ENCODE results near the gene ASIC3.
A peak's percentile ranks its signal among the peaks of the same experiment; 100 is the strongest.

Gene ASIC3

DNA sequence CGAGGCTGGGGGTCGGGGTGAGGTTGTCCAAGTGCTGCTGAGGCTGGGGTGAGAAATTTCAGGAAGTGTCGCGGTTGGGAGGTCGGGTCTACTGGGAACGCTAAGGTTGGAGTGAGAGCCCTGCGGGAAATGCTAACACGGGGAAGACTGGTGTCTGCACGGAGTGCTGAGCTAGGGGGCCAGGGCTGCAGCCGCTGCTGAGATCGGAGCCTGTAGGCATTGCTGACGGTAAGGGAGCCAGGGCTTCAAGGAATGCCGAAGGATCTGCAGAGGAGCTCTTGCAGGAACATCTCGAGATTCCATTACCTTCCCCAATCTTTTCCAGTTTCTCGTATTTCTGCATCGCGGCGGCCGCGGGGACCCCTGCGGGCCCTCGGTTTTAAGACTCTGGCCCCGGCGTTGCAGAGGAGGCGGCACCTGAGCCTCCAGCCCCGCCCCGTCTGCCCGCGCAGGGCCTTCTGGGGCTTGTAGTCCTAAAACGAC lies 9.2 kb downstream of the ASIC3 start, which contains the start of gene CDK5:
CDK5 (minus strand) TSS at position 392 of the 483 bp plus-strand sequence; CDS start at position 343, 49 bp downstream.
- H3K36me3 ChIP-seq (ENCODE audit: control insufficient read depth, insufficient read depth, low read length), result no peaks in the 10 kb centered on the region
- H3K4me1 ChIP-seq (ENCODE audit: control insufficient read depth, insufficient read depth, low read length), result peaks cover 32% of the 10 kb centered on the region
- peaks cover 40% of the 10 kb centered on the region for H3K27me3 ChIP-seq (ENCODE audit: control insufficient read depth, insufficient read depth, low read length, poor library complexity, severe bottlenecking)
- 1% methylated on average over 30 of the region's 30 CpGs for whole genome bisulfite sequencing, 2 experiments
- peak within 1 kb of the TSS; percentile 6 for H3K27ac ChIP-seq (ENCODE audit: insufficient read depth, low read depth, low read length, poor library complexity, severe bottlenecking)
- peak within 1 kb of the TSS; percentile 80 for H3K4me3 ChIP-seq (ENCODE audit: insufficient read depth, low read depth, low read length)
- H3K9me3 ChIP-seq (ENCODE audit: control insufficient read depth, low read length), result no peaks in the 10 kb centered on the region

DNA sequence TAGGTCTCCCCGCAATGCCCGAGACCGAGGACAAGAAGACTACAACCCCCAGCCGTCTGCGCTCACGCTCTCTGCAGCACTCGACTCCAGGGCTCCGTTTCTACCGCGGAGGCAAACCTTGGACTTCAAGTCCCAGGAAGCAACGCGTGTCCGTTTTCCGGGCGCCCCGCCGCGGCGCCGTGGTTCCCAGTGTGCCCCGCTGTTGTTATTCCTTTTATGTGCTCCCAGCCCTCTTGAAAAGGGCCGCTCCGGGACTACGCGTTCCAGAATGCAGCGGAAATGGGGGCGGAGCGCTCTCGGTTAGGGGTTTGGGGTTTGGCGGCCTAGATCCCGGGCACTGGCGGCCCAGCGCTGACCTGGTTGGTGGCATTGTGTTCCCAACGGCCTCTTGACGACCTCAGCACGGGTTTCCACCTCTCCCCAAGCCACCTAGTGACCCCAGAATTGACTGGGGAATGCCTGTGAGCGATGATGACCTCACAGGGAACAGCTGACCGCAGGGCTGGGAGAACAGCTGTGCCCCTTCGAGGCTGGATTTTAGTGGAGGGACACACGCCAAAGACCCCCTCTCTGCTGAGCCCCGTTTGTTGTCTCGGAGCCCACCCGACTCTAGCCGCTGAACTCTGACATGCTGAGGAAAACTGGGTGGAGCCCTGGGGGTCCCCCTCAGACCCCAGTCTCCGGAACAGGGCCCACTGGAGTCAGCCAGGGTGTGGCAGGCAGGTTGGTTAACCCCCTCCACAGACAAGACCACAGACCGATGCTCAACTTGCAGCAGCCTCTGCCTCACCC lies 9.9 kb downstream of the ASIC3 start:
- Histone ChIP-seq H3K9me3 (ENCODE audit: control insufficient read depth, low read length) (no peaks in the 10 kb centered on the region), H3K4me1 (ENCODE audit: control insufficient read depth, insufficient read depth, low read length) (peaks cover 36% of the 10 kb centered on the region), H3K4me3 (ENCODE audit: insufficient read depth, low read depth, low read length) (peak overlapping the region; percentile 80), H3K27ac (ENCODE audit: insufficient read depth, low read depth, low read length, poor library complexity, severe bottlenecking) (peak overlapping the region; percentile 6), H3K27me3 (ENCODE audit: control insufficient read depth, insufficient read depth, low read length, poor library complexity, severe bottlenecking) (peaks cover 39% of the 10 kb centered on the region), H3K36me3 (ENCODE audit: control insufficient read depth, insufficient read depth, low read length) (no peaks in the 10 kb centered on the region)
- 6 to 8% methylated on average over 46 of the region's 46 CpGs for WGBS, 2 experiments

DNA sequence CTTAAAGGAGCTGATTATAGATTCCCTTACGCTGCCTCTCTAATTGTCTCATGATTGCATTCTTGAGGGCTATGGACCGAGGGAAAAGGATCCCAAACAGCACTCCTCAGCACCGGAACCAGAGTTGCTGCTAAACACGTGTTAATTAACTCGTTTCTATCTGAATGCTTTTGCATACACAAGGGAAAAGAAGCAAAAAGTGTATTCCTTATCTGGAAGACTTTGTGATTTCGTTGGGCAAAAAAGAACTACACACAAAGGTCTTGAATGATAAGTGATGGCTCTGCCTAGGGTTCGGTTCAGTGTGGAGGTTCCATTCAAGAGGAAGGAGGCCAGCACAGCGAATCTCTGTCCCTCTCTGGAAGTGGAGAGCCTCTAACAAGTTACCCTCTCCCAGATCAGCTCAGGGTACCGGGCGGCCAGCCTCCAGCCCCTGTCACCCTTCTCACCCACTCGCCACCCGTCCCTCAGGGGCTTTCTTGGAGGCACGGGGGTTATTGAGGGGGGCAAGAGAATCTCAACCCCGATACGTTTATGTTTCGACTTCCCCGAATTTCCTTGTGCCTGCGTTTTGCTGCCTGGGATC lies 10.5 kb downstream of the ASIC3 start:
- peaks cover 36% of the 10 kb centered on the region for H3K4me1 ChIP-seq (ENCODE audit: control insufficient read depth, insufficient read depth, low read length)
- peaks cover 39% of the 10 kb centered on the region for H3K27me3 ChIP-seq (ENCODE audit: control insufficient read depth, insufficient read depth, low read length, poor library complexity, severe bottlenecking)
- peak overlapping the region; percentile 80 for H3K4me3 ChIP-seq (ENCODE audit: insufficient read depth, low read depth, low read length)
- H3K27ac ChIP-seq (ENCODE audit: insufficient read depth, low read depth, low read length, poor library complexity, severe bottlenecking), result peak overlapping the region; percentile 52
- H3K36me3 ChIP-seq (ENCODE audit: control insufficient read depth, insufficient read depth, low read length), result no peaks in the 10 kb centered on the region
- no peaks in the 10 kb centered on the region for H3K9me3 ChIP-seq (ENCODE audit: control insufficient read depth, low read length)
- 19 to 20% methylated on average over 18 of the region's 18 CpGs for WGBS, 2 experiments

DNA sequence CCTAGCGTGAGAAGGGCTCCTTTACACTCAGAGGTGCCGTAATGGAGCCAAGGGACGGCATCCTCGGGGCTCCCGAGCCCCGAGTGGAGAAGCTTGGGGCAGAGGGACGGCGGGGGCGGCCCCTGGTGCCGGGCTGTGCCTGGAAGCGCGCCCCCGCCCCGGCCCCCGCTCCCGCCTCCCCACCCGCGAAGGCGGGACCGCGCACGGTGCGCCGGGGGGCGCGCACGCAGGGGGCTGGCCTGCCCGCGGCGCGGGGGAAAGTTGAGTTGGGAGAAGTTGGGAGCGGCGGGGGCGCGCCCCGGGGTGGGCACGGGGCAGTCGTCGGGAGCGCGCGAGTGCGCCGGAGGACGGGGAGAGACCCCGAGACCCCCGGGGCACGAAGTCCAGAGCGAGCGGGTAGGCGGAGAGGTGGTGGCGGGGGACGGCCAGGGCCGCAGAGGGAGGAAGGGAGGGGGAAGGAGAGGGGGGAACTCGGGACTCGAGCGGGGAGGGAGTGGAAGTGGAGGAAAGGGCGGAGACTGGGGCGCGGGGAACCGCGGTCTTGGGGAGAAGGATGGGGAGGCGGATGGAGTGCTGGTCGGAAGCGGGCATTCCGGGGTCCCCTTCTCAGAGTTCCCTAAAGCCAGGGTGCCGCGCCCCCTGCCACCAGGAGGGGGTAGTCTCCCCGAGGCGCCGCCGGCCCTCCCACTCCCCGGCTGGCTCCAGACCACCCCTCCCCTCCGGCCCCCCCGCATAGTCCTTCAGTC lies 11.2 kb downstream of the ASIC3 start, which contains the start of gene SLC4A2:
SLC4A2 (plus strand) TSS at position 223 of the 746 bp plus-strand sequence. CDS start 2,399 bp downstream, outside the sequence.
- WGBS, 2 experiments, result 1% methylated on average over 65 to 75 of the region's 75 CpGs
- Histone ChIP-seq H3K9me3 (ENCODE audit: control insufficient read depth, low read length) (no peaks in the 10 kb centered on the region), H3K4me3 (ENCODE audit: insufficient read depth, low read depth, low read length) (peak within 1 kb of the TSS; percentile 80), H3K27me3 (ENCODE audit: control insufficient read depth, insufficient read depth, low read length, poor library complexity, severe bottlenecking) (peaks cover 39% of the 10 kb centered on the region), H3K36me3 (ENCODE audit: control insufficient read depth, insufficient read depth, low read length) (peaks cover 2% of the 10 kb centered on the region), H3K4me1 (ENCODE audit: control insufficient read depth, insufficient read depth, low read length) (peaks cover 36% of the 10 kb centered on the region), H3K27ac (ENCODE audit: insufficient read depth, low read depth, low read length, poor library complexity, severe bottlenecking) (peak within 1 kb of the TSS; percentile 52)

DNA sequence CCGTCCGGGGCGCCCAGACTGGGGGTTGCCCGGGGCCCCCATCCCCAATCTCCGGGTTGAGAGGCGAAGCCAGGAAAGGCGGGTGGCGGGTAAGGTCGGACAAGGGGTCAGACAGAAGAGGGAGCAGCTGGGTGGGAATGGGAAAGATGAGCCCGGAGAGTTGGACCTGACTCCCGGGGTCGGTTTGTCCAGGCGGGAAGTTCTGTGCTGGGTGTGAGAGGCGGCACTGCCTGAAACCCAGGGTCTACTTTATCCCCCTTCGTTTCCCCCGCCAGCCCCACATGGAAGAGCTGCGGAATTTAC lies 11.7 kb downstream of the ASIC3 start:
- WGBS, 2 experiments, result 0 to 1% methylated on average over 17 of the region's 17 CpGs
- Histone ChIP-seq H3K9me3 (ENCODE audit: control insufficient read depth, low read length) (no peaks in the 10 kb centered on the region), H3K36me3 (ENCODE audit: control insufficient read depth, insufficient read depth, low read length) (peaks cover 7% of the 10 kb centered on the region), H3K4me1 (ENCODE audit: control insufficient read depth, insufficient read depth, low read length) (peaks cover 36% of the 10 kb centered on the region), H3K27ac (ENCODE audit: insufficient read depth, low read depth, low read length, poor library complexity, severe bottlenecking) (no peak overlapping the region), H3K27me3 (ENCODE audit: control insufficient read depth, insufficient read depth, low read length, poor library complexity, severe bottlenecking) (peaks cover 39% of the 10 kb centered on the region), H3K4me3 (ENCODE audit: insufficient read depth, low read depth, low read length) (peak overlapping the region; percentile 80)

DNA sequence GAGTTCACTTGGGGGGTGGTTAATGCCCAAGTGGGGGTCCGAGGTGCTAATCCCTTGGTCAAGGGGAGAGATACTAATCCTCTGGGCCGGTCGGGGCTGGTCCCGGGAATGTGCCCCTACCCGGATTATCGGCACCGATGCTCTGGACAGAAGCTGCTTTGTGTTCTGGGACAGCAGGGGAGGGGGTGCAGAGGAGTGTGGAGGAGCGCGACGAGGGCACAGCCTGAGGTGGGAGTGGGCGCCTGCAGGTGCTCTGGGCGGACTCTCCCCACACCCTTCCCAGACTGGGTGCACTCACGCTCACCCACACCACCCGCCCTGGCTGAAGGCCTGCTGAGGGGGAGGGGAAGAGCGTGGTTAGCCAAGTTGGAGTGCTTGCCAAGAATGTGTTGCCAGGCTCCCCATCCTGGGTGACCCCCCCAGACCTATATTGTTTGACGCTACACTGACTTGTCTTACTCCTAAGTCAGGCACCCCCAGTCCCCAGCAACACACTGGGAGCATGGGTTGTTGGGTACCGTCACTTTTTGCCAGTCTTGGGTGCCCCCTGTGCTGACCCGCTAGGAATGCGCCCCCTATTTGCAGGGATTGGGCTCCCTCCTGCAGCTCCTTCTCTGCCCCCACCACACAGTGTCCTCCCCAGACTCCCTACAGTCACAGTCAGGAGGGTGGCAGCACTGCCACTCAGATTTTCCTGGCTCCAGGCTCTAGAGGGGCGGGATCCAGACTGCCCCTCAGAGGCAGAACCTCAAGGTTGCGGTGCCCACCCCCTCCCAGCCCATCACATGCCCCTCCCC lies 12.3 kb downstream of the ASIC3 start:
- Histone ChIP-seq H3K27ac (ENCODE audit: insufficient read depth, low read depth, low read length, poor library complexity, severe bottlenecking) (no peak overlapping the region), H3K9me3 (ENCODE audit: control insufficient read depth, low read length) (no peaks in the 10 kb centered on the region), H3K36me3 (ENCODE audit: control insufficient read depth, insufficient read depth, low read length) (peaks cover 11% of the 10 kb centered on the region), H3K4me3 (ENCODE audit: insufficient read depth, low read depth, low read length) (peak overlapping the region; percentile 80), H3K27me3 (ENCODE audit: control insufficient read depth, insufficient read depth, low read length, poor library complexity, severe bottlenecking) (peaks cover 38% of the 10 kb centered on the region), H3K4me1 (ENCODE audit: control insufficient read depth, insufficient read depth, low read length) (peaks cover 36% of the 10 kb centered on the region)
- WGBS, 2 experiments, result 8 to 9% methylated on average over 21 of the region's 21 CpGs

DNA sequence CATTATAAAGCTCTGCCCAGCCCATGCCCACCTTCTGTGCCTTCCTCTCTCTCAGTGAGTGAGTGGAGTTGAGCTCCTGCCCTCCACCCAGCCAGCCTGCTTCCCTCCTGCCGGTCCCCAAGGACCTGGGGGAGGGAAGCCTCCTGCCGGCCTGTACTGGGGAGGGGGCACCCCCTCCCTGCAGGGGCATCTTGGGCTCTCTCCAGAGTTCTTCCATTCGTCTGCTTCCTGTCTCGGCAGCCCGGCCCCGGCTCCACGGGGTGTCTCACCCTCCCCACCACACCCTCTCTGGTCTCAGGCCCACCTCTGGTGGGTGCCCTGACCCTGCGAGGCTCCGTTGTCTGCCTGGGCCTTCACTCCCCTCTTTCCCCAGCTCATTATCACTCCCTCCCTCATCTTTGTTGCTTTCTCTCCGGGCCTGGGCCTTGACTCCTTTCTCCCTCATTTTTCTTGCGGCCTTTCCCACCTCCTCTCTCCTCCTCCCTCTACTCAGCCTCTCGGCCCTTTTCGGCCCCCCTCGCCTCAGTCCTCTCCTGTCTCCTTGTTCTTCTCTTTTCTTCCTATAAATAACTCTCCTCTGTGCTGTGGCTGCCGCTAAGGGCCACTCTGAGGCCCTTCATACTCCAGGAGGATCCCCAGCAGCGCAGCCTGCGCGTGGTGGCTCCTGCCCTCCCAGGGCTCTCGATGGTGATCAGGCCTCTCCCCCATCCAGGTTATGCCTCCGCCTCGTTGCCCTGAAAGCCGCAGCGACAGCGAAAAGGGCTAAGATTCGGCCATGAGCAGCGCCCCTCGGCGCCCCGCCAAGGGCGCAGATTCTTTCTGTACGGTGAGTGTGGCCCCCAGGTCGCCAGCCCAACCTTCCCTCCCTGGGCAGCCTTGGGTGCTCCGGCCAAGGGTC lies 13.1 kb downstream of the ASIC3 start:
- Histone ChIP-seq H3K27ac (ENCODE audit: insufficient read depth, low read depth, low read length, poor library complexity, severe bottlenecking) (no peak overlapping the region), H3K36me3 (ENCODE audit: control insufficient read depth, insufficient read depth, low read length) (peaks cover 11% of the 10 kb centered on the region), H3K4me1 (ENCODE audit: control insufficient read depth, insufficient read depth, low read length) (peaks cover 36% of the 10 kb centered on the region), H3K4me3 (ENCODE audit: insufficient read depth, low read depth, low read length) (peak overlapping the region; percentile 33), H3K9me3 (ENCODE audit: control insufficient read depth, low read length) (no peaks in the 10 kb centered on the region), H3K27me3 (ENCODE audit: control insufficient read depth, insufficient read depth, low read length, poor library complexity, severe bottlenecking) (peaks cover 30% of the 10 kb centered on the region)
- WGBS, 2 experiments, result 28 to 31% methylated on average over 33 of the region's 33 CpGs

DNA sequence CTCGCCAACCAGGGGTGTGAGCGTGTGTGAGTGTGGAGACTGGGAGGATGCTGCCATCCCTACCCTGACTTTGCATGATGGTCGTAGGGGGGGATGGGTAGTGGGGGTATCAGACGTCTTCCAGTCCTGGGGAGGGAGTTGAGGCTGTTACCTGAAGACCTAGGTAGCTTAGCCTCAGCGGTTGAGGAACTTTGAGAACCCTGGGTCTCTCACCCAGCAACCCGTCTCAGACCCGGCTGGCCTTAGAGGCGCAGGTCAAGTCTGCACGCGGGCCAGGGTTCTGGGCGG lies 13.7 kb downstream of the ASIC3 start:
- no peaks in the 10 kb centered on the region for H3K9me3 ChIP-seq (ENCODE audit: control insufficient read depth, low read length)
- peak overlapping the region; percentile 33 for H3K4me3 ChIP-seq (ENCODE audit: insufficient read depth, low read depth, low read length)
- WGBS, 2 experiments, result 12 to 15% methylated on average over 11 of the region's 11 CpGs
- peaks cover 34% of the 10 kb centered on the region for H3K4me1 ChIP-seq (ENCODE audit: control insufficient read depth, insufficient read depth, low read length)
- H3K27ac ChIP-seq (ENCODE audit: insufficient read depth, low read depth, low read length, poor library complexity, severe bottlenecking), result no peak overlapping the region
- H3K36me3 ChIP-seq (ENCODE audit: control insufficient read depth, insufficient read depth, low read length), result peaks cover 11% of the 10 kb centered on the region
- H3K27me3 ChIP-seq (ENCODE audit: control insufficient read depth, insufficient read depth, low read length, poor library complexity, severe bottlenecking), result peaks cover 24% of the 10 kb centered on the region

Data from ectodermal cell (in vitro differentiated cells).